GM21786 (cell line): ENCODE results near the gene CATSPERZ.

Experiments
- ATAC-seq: cut with Tn5 transposase; IDR thresholded peaks from one replicate; pipeline ENCODE4 v1.9.1; 2021; ENCODE audit not compliant: unreplicated experiment

Gene CATSPERZ, protein sequence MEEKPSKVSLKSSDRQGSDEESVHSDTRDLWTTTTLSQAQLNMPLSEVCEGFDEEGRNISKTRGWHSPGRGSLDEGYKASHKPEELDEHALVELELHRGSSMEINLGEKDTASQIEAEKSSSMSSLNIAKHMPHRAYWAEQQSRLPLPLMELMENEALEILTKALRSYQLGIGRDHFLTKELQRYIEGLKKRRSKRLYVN

DNA sequence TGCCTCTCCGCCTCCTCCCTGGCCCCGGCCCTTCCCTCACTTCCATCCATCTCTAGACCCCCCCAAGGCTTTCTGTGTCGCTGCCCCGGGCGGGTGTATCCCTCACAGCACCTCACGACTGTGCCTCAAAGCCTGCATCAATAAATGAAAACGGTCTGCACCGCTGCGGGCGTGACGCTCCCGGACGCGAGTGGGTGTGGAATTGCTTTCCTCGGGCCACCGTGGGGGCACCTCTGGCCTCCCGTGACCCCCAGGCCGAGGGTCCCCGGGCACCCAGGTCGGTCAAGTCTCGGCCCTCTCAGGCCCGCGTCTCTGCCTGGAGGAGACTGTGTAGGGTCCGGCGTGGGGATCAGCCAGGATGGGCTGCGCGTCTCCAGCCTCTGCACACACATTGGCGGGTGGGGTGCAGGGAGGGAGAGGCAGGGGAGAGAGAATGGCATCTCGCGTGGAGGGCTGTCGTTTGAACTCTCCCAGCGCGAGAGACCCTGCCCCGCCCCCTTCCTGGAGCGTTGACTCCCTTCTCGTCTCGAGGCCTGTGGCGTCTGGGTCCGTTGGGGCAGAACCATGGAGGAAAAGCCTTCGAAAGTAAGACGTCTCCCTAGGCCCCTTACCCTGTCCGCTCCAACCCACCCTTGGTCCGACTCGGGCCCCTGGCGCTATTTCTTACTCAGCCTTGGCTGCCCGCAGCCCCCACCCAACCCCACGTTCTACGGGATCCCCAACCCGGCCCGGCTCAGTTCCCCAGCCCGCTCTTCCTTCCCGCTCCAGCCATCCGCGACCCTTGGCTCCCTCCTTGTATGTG is at the start of gene CATSPERZ:
CATSPERZ (plus strand) TSS at position 512 of the 802 bp plus-strand sequence; CDS start at position 565, 53 bp downstream.
- ATAC-seq = no peak

DNA sequence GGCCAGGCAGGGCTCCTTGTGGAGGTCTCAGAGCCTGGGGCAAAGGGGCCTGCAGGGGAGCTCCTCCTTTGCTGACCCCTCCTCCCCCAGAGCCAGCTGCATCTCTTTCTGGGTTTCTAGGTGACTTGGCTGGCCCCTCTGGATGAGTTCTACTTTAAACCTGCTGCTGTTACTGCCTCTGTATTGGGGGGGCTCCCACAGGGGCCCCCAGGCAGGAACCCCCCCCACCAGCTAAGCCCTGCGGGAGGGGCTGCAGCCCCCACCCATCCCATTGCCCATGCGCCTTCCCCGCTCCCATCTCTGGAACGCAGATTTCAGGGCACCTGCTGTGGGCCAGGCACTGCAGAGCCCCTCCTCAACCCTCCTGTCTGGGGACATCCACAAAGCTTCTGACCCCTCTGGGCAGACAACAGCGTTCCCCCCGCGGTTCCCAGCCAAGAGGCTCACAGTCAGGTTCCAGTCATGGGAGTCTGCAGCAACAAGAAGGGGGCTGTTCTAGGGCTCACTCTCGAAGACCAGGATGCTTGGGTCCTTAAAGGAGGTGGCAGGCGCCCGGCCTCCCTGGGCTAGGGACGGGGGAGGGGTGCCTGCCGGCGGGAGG is 49.6 kb upstream of the CATSPERZ start:
- ATAC-seq = no peak

DNA sequence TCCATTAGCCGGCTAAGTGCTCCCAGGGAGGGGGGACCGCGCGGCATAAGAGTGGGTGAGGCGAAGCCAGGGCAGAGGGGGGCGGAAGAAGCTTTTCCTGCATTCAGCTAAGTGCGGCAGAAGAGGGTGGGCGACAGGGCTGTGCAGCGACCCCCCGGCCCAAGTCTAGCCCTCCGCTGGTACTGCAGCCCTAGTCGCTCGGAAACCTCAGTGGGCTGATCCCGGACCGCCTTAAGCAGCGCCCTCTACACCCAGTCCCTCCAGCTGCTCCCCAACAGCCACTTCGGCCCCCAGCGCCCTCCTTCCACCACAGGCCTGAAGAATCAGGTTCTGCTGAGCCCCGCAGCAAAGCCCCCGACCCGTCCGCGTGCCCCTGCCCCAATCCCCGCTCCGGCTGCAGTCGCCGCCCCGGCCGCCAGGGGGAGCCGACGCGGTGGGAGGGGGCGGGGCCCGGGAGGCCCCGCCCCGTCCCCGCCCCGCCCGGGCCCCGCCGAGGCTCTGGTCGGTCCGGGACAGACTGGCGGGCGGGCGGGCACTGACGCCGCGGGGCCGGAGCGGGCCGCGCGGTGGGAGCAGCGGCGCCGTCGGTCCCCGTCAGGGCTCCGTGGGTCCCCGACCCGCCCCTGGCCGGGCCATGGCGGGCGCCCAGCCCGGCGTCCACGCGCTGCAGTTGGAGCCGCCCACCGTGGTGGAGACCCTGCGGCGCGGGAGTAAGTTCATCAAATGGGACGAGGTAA is 49.0 kb upstream of the CATSPERZ start, which contains the start of gene PLCB3:
PLCB3 (plus strand) TSS at position 515 of the 737 bp plus-strand sequence; CDS start at position 635, 120 bp downstream.
- no peak for ATAC-seq

DNA sequence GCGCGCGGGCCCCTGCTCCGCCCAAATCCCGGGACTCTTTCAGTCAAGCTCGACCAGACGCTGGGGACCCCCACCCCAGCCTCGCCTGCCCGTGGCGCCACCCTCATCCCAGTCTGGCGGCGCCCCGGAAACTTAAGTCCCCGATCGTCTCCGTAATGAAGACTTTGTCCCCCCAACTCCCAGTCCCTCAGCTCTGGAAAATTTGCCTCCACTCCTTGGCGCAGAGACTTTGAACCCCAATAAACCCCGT is 48.5 kb upstream of the CATSPERZ start:
- ATAC-seq = no peak

DNA sequence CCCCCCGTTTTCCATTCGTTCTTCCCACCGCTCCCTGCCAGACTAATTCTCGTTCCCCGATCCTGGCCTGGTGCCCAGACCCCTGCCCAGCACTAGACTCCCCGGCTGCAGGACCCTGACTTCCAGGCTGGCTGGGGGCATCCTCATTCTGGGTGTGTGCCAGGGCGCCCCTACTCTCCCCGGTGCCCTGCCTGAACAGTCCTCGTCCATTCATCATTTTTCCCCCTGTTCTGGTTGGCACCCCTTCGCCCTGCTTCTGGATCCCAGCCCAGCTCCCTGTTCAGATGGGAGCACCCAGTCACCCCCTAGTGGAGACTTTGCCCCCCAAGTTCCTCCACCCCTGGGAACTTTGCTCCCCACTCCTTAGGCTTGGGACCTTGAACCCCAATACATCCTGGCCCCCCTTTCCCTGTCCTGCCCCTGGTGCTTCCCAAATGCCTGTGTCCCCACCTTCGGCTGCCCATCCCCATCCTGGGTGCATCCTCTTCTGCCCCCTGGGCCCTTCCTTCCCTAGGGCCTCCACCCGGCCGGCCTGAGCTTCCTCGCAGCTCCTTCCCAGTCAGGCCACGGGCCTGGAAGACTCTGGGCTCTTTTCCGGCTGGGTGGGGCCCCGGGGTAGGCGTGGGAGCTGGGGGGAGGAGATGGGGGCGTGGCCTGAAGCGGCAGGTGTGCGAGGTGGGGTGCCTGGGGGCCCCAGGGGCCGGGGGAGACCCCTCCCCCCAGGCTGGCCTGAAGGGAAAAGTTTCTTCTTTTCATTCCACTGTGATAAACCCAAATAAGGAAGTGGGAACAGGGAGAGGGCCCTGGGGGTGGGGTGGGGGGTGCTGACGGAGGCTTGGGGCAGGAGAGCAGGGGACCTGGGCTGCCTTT is 47.9 kb upstream of the CATSPERZ start:
- ATAC-seq = no peak

DNA sequence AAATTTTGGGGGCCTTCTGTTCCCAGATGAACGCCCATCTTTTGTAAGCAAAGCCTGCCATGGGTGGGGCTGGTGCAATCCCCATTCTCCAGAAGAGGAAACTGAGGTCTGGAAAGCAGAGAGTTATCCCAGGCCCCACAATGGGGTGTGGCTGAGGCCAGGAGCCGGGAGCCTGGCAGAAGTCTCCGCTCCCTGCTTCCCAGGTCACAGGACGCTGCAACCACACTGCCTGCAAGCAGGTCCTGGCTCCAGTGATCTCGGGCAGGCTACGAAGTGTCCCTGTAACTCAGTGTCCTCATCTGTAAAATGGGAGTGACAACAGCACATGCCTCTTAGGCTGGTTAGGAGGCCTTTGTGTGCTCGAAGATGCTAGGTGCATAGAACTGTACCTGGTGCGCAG is 47.1 kb upstream of the CATSPERZ start:
- no peak for ATAC-seq

DNA sequence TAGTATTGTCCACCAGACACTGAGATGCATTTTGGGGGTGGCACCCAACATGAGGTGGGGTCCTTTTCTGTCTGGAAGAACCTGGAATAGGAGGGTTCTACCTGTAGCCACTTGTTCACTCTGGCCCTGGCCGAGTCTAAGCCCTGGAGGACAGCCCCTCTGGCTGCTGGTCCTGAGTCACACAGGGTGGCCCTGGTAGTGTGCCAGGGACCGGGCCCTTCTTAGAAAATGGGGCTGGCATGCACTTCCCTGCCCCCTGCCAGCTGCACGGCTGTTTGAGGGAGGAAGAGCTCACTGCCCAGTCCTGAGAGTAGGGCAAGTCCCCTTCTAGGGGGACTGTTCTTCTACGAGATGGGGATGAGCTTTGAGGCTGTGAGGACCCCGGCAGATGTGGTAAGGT is 46.7 kb upstream of the CATSPERZ start:
- ATAC-seq = no peak

DNA sequence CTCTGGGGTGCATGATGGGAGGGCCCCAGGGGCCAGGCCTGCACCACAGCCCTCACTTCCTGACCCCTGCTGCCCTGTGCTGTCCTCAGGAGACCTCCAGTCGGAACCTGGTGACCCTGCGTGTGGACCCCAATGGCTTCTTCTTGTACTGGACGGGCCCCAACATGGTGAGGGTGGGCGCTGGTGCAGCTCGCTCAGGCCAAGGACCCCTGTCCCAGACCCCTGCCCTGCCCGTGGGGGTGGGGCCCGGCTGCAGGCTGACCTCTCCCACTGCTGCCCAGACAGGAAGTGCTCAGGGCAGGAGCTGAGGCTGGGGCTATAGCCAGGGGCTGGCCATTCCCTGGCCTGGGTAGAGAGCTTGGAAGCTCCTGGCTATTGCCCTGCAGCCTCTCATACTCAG is 45.8 kb upstream of the CATSPERZ start:
- no peak for ATAC-seq

DNA sequence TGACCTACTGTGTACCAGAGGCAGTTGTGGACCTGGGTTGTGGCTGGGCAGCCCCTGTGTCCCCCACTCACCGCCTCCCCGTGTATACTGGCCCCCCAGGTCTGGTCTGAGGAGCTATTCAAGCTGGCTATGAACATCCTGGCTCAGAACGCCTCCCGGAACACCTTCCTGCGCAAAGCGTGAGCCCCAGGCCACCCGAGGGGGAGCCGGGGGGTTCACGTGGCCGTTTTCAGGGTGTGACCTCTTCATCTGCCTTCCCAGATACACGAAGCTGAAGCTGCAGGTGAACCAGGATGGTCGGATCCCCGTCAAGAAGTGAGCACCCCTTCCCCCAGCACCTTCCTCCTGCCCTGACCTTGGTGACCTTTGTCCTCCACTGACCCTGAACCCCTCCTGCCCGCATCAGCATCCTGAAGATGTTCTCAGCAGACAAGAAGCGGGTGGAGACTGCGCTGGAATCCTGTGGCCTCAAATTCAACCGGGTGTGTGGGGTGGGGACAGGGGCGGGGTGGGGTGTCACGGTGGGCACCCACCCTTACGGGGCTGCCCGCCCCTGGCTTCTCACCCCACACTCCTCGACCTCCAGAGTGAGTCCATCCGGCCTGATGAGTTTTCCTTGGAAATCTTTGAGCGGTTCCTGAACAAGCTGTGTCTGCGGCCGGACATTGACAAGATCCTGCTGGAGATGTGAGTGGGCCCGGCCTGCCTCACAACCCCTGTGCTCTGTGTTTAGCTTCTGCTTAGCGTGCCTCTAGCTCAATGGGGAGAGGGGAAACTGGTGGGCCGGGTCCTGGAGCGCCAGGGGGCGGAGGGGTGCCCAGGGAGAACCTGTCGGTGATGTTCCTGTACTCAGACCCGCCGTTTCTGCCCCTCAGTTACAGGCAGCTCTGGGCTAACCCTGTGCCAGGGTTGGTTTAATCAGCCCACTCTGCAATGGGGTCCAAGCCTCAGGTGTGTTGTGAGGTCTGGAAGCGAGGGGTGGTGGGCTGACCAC is 44.7 kb upstream of the CATSPERZ start:
- no peak for ATAC-seq

DNA sequence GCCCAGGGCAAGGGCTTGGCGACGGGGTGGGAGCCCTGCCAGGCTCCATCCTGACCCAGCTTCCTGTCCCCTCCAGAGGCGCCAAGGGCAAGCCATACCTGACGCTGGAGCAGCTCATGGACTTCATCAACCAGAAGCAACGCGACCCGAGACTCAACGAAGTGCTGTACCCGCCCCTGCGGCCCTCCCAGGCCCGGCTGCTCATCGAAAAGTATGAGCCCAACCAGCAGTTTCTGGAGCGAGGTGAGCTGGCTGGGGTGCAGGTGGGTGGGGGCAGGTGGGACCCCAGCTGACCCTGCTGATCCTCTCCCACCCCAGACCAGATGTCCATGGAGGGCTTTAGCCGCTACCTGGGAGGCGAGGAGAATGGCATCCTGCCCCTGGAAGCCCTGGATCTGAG is 43.9 kb upstream of the CATSPERZ start:
- no peak for ATAC-seq

DNA sequence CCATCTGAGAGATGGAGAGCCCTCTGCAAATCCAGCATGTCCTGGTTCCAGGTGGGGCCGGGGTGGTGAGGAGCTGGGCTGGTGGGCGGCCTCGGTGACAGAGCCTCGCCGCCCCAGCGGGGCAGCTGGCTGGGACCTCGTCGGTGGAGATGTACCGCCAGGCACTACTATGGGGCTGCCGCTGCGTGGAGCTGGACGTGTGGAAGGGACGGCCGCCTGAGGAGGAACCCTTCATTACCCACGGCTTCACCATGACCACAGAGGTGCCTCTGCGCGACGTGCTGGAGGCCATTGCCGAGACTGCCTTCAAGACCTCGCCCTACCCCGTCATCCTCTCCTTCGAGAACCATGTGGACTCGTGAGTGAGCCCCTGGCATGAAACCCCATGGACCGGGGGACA is 41.8 kb upstream of the CATSPERZ start:
- no peak for ATAC-seq

DNA sequence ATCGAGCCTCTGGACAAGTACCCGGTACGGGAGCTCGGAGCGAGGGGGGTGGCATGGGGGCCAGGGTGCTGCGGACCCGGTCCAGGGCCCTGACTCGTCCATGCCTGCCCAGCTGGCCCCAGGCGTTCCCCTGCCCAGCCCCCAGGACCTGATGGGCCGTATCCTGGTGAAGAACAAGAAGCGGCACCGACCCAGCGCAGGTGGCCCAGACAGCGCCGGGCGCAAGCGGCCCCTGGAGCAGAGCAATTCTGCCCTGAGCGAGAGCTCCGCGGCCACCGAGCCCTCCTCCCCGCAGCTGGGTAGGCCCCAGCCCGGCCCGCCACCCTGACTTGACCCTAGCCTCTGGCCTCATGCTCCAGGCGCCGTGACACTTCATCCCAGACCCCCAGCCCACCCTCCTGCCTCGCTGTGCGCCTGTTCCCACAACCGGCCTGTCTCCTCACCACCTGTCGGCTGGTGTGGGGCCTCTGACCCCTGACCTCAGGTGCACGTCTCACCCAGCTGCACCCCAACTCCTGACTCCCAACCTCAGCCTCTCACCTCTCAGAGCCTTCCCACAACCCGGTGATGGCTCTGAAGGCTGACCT is 41.1 kb upstream of the CATSPERZ start:
- no peak for ATAC-seq

DNA sequence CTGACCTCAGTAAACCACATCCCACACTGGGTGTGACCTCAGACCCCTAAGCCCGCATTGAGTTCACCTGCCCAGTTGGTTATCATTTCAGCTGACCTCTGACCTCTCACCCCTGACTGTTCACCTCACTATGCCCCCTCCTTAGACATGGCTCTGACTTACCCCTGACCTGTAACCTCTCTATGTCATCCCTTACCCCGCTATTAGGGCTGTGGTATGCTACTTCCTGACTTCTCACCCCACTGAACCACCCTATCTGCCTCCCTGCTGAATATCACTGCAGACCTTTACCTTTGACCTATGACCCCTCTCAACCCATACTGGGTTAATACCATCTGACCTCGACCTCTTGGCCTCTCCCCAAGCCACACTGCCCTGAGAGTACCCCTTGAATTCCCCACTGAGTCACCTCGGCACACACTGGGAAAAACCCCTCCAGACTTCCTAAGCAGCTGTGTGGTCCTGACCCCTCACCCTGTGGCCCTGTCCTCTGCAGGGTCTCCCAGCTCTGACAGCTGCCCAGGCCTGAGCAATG is 40.6 kb upstream of the CATSPERZ start:
- ATAC-seq = no peak

DNA sequence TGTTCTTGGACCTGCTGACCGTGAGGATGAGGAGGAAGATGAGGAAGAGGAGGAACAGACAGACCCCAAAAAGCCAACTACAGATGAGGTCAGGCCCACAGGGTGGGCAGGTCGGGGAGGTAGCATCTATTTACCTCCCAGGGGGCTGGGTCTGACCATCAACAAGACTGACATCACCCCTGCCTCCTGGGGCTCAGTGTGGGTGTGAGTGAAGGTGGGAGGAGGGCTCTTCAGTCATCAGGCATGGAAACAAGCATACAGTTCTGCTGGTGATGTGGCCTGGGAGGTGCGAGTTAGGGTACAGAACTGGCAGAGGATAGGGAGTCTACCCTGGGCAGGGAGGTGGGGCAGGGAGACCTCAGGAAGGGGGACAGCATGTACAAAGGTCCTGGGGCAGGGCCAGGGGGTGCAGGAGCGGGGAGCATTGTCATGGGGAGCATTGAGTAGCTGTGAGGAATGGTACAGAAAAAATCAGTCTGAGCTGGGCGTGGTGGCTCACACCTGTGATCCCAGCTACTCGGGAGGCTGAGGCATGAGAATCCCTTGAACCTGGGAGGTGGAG is 39.9 kb upstream of the CATSPERZ start:
- ATAC-seq = no peak

DNA sequence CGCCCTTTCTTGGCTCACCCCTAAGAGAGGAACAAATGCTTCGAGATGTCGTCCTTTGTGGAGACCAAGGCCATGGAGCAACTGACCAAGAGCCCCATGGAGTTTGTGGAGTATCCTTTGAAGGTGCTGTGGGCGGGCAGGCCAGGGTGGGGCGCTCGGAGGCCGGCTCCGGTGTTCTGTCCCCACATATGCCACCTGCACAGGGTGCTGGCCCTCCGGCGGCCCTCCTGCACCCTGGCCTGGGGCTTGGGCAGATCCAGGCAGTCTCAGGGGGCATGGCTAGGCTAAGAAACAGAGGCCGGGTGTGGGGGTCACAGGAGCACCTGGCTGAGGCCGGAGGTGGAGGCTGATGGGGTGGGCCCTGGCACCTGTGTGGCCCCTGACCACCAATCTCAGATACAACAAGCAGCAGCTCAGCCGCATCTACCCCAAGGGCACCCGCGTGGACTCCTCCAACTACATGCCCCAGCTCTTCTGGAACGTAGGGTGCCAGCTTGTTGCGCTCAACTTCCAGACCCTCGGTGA is 38.5 kb upstream of the CATSPERZ start:
- ATAC-seq = no peak

DNA sequence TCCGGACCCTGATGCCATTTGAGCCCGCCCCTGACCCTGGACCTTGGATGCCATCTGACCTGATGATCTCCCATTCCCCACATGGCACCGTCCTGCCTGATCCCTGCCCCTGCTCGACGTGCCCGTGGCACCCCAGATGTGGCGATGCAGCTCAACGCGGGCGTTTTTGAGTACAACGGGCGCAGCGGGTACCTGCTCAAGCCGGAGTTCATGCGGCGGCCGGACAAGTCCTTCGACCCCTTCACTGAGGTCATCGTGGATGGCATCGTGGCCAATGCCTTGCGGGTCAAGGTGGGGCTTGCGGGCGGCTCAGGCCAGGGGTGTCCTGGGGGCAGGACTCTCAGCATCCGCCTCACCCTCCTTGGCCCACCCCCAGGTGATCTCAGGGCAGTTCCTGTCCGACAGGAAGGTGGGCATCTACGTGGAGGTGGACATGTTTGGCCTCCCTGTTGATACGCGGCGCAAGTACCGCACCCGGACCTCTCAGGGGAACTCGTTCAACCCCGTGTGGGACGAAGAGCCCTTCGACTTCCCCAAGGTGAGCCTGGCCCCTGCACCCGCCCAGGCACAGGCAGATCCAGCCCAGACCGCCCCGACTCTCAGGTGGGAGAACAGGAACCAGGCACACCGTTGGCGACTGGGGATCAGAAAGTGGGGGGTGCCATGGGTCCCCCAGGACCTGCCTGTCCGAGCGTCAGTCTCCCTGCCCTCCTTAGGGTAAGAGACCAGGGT is 37.7 kb upstream of the CATSPERZ start:
- ATAC-seq = no peak

DNA sequence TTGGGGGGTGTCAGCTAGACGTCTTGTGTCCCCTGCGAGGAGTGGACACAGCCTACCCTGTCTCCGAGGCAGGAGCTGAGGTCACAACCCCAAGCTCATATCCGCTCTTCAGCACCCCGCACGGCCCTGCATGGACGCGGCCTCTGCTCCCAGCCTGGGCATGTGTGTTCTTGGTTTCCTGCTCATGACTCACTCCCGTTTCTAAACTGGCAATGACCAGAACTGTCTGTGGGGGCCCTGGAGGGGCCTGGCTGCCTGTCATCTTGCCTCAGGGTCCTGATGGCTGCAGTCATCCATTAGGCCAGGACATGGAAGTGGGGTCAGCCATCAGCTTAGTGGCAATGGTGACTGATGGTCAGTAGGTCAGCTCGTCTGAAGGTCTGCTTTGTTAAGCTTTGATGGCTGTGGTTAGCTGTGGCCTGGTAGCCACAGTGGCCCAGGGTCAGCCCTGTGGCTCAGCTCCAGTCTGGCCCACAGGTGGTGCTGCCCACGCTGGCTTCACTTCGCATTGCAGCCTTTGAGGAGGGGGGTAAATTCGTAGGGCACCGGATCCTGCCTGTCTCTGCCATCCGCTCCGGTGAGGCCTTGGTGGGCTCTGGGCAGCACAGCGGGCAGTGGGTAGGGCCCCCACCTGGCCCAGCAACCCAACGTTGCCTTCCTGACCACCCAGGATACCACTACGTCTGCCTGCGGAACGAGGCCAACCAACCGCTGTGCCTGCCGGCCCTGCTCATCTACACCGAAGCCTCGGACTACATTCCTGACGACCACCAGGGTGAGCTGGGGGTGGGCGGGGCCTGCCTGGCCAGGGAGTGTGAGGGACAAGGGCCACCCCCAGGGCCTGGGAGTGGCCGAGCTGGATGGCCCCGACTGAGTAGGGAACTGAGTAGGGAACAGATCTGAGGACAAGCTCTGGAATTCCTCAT is 36.9 kb upstream of the CATSPERZ start:
- no peak for ATAC-seq
